B cell (primary cell): ENCODE data around the gene COQ9. TPM values are rescaled to one million over a fixed set of nuclear protein-coding genes. Genes with fewer than 3 reads are reported as not detected.
"Not testable (repeated sequence)": the region's sequence is repeated elsewhere in the genome, so short reads cannot be mapped to it uniquely, and the experiment has no call there.

ENCODE experiments used
- ATAC-seq: fragments of 200-7000 bp; cut with Tn5 transposase; one replicate; pipeline ENCODE4 v1.10.0; 2021; ENCODE audit warnings: low read depth, mild to moderate bottlenecking, moderate number of reproducible peaks, moderate library complexity
- CTCF ChIA-PET: fragments of 350-600 bp; sonication (Branson Sonifier 250); formaldehyde crosslinking; loops from one replicate; lab custom pipeline; 2021; ENCODE audit warnings: antibody characterized with exemption, inconsistent platforms; lab: Charles Lee
- POLR2A ChIA-PET: fragments of 350-600 bp; sonication (Branson Sonifier 250); formaldehyde crosslinking; loops from one replicate; lab custom pipeline; 2021; ENCODE audit warnings: antibody characterized with exemption; lab: Charles Lee
- DNase-seq: peaks from one replicate; pipeline ENCODE4 v3.0.0; 2013
- H2AFZ ChIP-seq: 2 replicates; pipeline ENCODE4 v1.6.1; 2012; ENCODE audit warnings: mild to moderate bottlenecking, low read depth, low read length; ENCODE audit not compliant: insufficient read depth, poor library complexity, severe bottlenecking
- H3K27ac ChIP-seq, 2 donors: 1 replicate in 1 of 2; 2 replicates in 1 of 2; pipeline ENCODE4 v1.5.1; 2012 to 2013; ENCODE audit warnings: low read length in 2 of 2, mild to moderate bottlenecking in 2 of 2, moderate library complexity in 1 of 2
- H3K27me3 ChIP-seq, 4 experiments: fragments of 200-600 bp in 1 of 4; sonication (generic) in 1 of 4; replicated peaks in 1 of 4; 1 replicate in 2 of 4; 2 replicates in 2 of 4; pipeline versions ENCODE4 v1.6.1 to v1.7.0; 2013 to 2016; ENCODE audit warnings: low read length in 3 of 4, mild to moderate bottlenecking in 2 of 4, mixed read lengths in 1 of 4, moderate library complexity in 1 of 4; ENCODE audit not compliant: insufficient read depth in 4 of 4, control insufficient read depth in 3 of 4; ENCODE audit errors: control extremely low read depth in 1 of 4
- H3K36me3 ChIP-seq, 2 experiments: replicated peaks in 1 of 2; 1 replicate in 1 of 2; 2 replicates in 1 of 2; pipeline versions ENCODE4 v1.6.1 to v1.7.1; 2013; ENCODE audit warnings: low read length in 1 of 2; ENCODE audit not compliant: insufficient read depth in 2 of 2, control insufficient read depth in 1 of 2; ENCODE audit errors: control extremely low read depth in 1 of 2, extremely low read depth in 1 of 2
- H3K4me1 ChIP-seq, 2 donors: fragments of 200-600 bp in 1 of 2; sonication (generic) in 1 of 2; 1 replicate in 1 of 2; 2 replicates in 1 of 2; pipeline versions ENCODE4 v1.5.1 to v1.6.1; 2013 to 2017; ENCODE audit warnings: low read length in 2 of 2; ENCODE audit not compliant: control insufficient read depth in 2 of 2, insufficient read depth in 2 of 2
- H3K4me2 ChIP-seq: replicated peaks from 2 replicates; pipeline ENCODE3; 2012; ENCODE audit warnings: mild to moderate bottlenecking, low read depth, low read length; ENCODE audit not compliant: poor library complexity, severe bottlenecking
- H3K4me3 ChIP-seq, 5 experiments: fragments of 200-600 bp in 1 of 5; sonication (generic) in 1 of 5; 1 replicate in 3 of 5; 2 replicates in 2 of 5; pipeline versions ENCODE4 v1.5.1 to v1.7.0; 2011 to 2016; ENCODE audit warnings: low read length in 4 of 5, mild to moderate bottlenecking in 4 of 5, low read depth in 2 of 5, control low read depth in 1 of 5, moderate library complexity in 1 of 5; ENCODE audit not compliant: insufficient read depth in 1 of 5; ENCODE audit errors: control extremely low read depth in 1 of 5, extremely low read depth in 1 of 5
- H3K79me2 ChIP-seq: fragments of 200-600 bp; sonication (generic); one replicate; pipeline ENCODE4 v1.6.0; 2016; ENCODE audit warnings: low read length; ENCODE audit not compliant: control insufficient read depth, insufficient read depth
- H3K9ac ChIP-seq: fragments of 200-600 bp; sonication (generic); 2 replicates; pipeline ENCODE4 v1.6.1; 2017; ENCODE audit warnings: mild to moderate bottlenecking, low read length, moderate library complexity
- H3K9me3 ChIP-seq, 3 donors: one replicate each; pipeline versions ENCODE4 v1.6.1 to v1.7.1; 2013; ENCODE audit warnings: low read length in 2 of 3; ENCODE audit not compliant: control insufficient read depth in 2 of 3, insufficient read depth in 1 of 3; ENCODE audit errors: control extremely low read depth in 1 of 3
- H4K20me1 ChIP-seq: 2 replicates; pipeline ENCODE4 v1.6.0; 2012; ENCODE audit warnings: mild to moderate bottlenecking, low read length; ENCODE audit not compliant: insufficient read depth, control insufficient read depth, poor library complexity, severe bottlenecking
- H3K27ac Mint-ChIP-seq: one replicate; pipeline ENCODE4 v1.8.0; 2021; ENCODE audit warnings: mixed read lengths
- H3K27me3 Mint-ChIP-seq: one replicate; pipeline ENCODE4 v1.8.0; 2021; ENCODE audit warnings: mixed read lengths
- H3K4me1 Mint-ChIP-seq: one replicate; pipeline ENCODE4 v1.8.0; 2021; ENCODE audit warnings: mixed read lengths
- H3K4me3 Mint-ChIP-seq: one replicate; pipeline ENCODE4 v1.8.0; 2021; ENCODE audit warnings: mixed read lengths
- H3K9me3 Mint-ChIP-seq: one replicate; pipeline ENCODE4 v1.8.0; 2022; ENCODE audit warnings: mixed read lengths; ENCODE audit not compliant: insufficient read depth
- EZH2 ChIP-seq: IDR thresholded peaks from 2 replicates; pipeline ENCODE4 v1.6.1; 2012; ENCODE audit warnings: borderline replicate concordance, low read depth, mild to moderate bottlenecking, moderate library complexity, low read length; ENCODE audit not compliant: insufficient read depth, poor library complexity, severe bottlenecking
- WGBS: methylation state at CpG from one replicate; pipeline ENCODE4 v1.1.5; 2013; ENCODE audit warnings: missing lambda C conversion rate; ENCODE audit not compliant: insufficient coverage; 5-methylcytosine and 5-hydroxymethylcytosine counted together
- intact Hi-C: fragments of 100-400 bp; cut with micrococcal nuclease; formaldehyde crosslinking; loops from one replicate; pipeline ENCODE4 v1.10.0; 2022
- polyA plus RNA-seq: library from polyadenylated mRNA; depleted of rRNA; stranded (reverse); fragments of >200 nt; gene quantifications from 2 replicates; pipeline ENCODE4 v1.2.3, GENCODE V29; 2012
- total RNA-seq, 2 donors: library from RNA; stranded (reverse); fragments of 120-200 nt in 1 of 2; gene quantifications; 1 replicate in 1 of 2; 2 replicates in 1 of 2; pipeline versions ENCODE4 v1.2.3 to v1.2.4, GENCODE V29; 2013 to 2022
- TF ChIP-seq, protein P1 (sequence below): fragments of 200-600 bp; IDR thresholded peaks from one replicate; pipeline ENCODE4 v1.8.0; 2022; ENCODE audit warnings: antibody characterized with exemption, mild to moderate bottlenecking

The COQ9 gene
- total and polyA plus RNA-seq, 2 donors (not counting 1 experiment from before 2014, with no cell fraction given) = 41.5 to 53.0 TPM

DNA sequence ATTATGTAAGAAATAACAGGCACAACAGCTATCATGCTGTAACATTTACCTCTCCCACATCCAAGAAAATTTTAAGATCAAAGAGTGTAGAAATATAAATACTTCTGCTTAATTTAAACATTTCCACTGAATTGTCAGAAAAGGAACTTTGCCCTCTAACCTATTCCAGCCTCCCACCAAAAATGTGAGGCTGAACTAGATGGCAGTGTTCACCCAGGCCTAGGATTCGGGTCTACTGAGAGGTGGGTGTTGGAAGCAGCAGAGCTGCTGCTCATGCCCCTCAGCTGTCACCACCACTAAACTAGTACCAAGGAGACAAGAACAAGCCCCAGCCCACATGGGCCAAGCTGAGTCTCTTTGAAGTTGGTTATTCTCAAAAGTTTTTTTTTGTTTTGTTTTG lies 11.4 kb upstream of the COQ9 start:
- Histone ChIP-seq H4K20me1 (no peaks in the 10 kb centered on the region), H3K9ac (no peak overlapping the region), H3K4me2 (no peak overlapping the region), H3K79me2 (peaks cover 3% of the 10 kb centered on the region), H3K27ac (no peak overlapping the region), H3K27me3 (no peaks in the 10 kb centered on the region), H3K9me3 (peaks cover 0 to 17% (median 12%) of the 10 kb centered on the region in 3 donors), H3K36me3 (peaks cover 2 to 86% of the 10 kb centered on the region in 2 experiments), H3K4me3 (no peak overlapping the region), H2AFZ (no peak overlapping the region), H3K4me1 (no peaks in the 10 kb centered on the region)
- WGBS = no CpG with 5 or more reads among the region's 1 CpG
- POLR2A ChIA-PET = no interaction called here
- Mint-ChIP-seq H3K27ac (no peak overlapping the region), H3K4me3 (no peak overlapping the region), H3K4me1 (no peaks in the 10 kb centered on the region), H3K27me3 (no peaks in the 10 kb centered on the region), H3K9me3 (peaks cover 6% of the 10 kb centered on the region)
- intact Hi-C loops = no loop called here
- TF ChIP-seq, protein P1, sequence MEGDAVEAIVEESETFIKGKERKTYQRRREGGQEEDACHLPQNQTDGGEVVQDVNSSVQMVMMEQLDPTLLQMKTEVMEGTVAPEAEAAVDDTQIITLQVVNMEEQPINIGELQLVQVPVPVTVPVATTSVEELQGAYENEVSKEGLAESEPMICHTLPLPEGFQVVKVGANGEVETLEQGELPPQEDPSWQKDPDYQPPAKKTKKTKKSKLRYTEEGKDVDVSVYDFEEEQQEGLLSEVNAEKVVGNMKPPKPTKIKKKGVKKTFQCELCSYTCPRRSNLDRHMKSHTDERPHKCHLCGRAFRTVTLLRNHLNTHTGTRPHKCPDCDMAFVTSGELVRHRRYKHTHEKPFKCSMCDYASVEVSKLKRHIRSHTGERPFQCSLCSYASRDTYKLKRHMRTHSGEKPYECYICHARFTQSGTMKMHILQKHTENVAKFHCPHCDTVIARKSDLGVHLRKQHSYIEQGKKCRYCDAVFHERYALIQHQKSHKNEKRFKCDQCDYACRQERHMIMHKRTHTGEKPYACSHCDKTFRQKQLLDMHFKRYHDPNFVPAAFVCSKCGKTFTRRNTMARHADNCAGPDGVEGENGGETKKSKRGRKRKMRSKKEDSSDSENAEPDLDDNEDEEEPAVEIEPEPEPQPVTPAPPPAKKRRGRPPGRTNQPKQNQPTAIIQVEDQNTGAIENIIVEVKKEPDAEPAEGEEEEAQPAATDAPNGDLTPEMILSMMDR = no peak
- no peak for TF ChIP-seq EZH2
- ATAC-seq = no peak
- CTCF ChIA-PET = no interaction called here
- no peak for DNase-seq

DNA sequence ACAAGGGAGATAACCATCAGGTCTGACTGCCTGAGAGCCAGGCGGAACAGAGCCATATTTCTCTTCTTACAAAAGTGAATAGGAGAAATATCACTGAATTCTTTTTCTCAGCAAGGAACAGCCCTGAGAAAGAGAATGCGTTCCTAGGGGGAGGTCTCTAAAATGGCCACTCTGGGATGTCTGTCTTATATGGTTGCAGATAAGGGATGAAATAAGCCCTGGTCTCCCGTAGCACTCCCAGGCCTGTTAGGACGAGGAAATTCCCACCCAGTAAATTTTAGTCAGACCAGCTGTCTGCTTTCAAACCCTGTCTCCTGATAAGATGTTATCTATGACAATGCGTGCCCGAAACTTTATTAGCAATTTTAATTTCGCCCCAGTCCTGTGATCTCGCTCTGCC lies 7.3 kb upstream of the COQ9 start:
- not testable (repeated sequence) for H3K4me2 ChIP-seq
- peaks cover 1 to 49% of the 10 kb centered on the region in 2 experiments for H3K36me3 ChIP-seq

DNA sequence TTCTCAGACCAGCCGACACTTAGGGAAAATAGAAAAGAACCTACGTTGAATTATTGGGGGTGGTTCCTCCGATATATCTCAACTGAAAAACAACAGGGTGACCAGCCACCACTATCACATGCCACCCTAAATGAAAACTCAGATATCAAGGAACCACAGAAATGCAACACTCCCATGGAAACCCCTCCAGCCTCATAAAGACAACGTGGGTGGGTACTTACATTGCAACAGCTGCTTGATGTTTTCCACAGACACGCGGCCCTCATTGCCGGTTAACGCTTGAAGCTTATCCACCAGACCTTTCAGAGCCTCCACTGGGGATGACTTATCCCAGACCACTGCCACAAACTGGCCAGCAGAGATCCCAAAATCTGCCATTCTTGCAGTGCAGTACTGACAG lies 6.7 kb upstream of the COQ9 start:
- WGBS = 95% methylated on average over 2 of the region's 8 CpGs
- H3K36me3 ChIP-seq = peaks cover 1 to 44% of the 10 kb centered on the region in 2 experiments
- H3K9me3 ChIP-seq = peaks cover 4 to 17% (median 17%) of the 10 kb centered on the region in 3 donors
- ATAC-seq, H3K27ac Mint-ChIP-seq, H3K4me3 Mint-ChIP-seq, CTCF ChIA-PET, H3K4me1 ChIP-seq, H3K27me3 ChIP-seq, H3K4me1 Mint-ChIP-seq, DNase-seq, H3K27me3 Mint-ChIP-seq, H4K20me1 ChIP-seq, H3K9ac ChIP-seq, H3K4me3 ChIP-seq, intact Hi-C loops, POLR2A ChIA-PET, H3K27ac ChIP-seq, H2AFZ ChIP-seq, H3K4me2 ChIP-seq, H3K9me3 Mint-ChIP-seq: not testable (repeated sequence)
- peaks cover 42% of the 10 kb centered on the region for H3K79me2 ChIP-seq

More for the DNA sequence above, 7.3 kb upstream of the COQ9 start:
- intact Hi-C loops, H3K9ac ChIP-seq, ATAC-seq, H3K4me3 ChIP-seq, H3K27ac Mint-ChIP-seq, H3K4me1 ChIP-seq, H3K4me3 Mint-ChIP-seq, H3K27ac ChIP-seq, H3K4me1 Mint-ChIP-seq, DNase-seq, H3K27me3 ChIP-seq, H3K27me3 Mint-ChIP-seq, H2AFZ ChIP-seq, H4K20me1 ChIP-seq, H3K9me3 Mint-ChIP-seq, POLR2A ChIA-PET: not testable (repeated sequence)
- peaks cover 4 to 17% (median 17%) of the 10 kb centered on the region in 3 donors for H3K9me3 ChIP-seq
- H3K79me2 ChIP-seq = peaks cover 36% of the 10 kb centered on the region
- CTCF ChIA-PET = interaction anchor here (1.9 kb wide), 1 partner anchor 22 kb away, joined by 6 read pairs; no protein-coding TSS in a partner anchor
- WGBS = 100% methylated on average over 5 of the region's 8 CpGs
